GM21717 (cell line): ENCODE data around the gene SLC25A23.
"Not testable (repeated sequence)": the region's sequence is repeated elsewhere in the genome, so short reads cannot be mapped to it uniquely, and the experiment has no call there.

Experiments
- ATAC-seq: cut with Tn5 transposase; IDR thresholded peaks from one replicate; pipeline ENCODE4 v1.9.1; 2021; ENCODE audit warnings: mild to moderate bottlenecking, moderate library complexity; ENCODE audit not compliant: unreplicated experiment

SLC25A23 gene

GRCh38 chr19:6457958-6458694, 1.5 kb downstream of the SLC25A23 start:
- ATAC-seq: no peak

- no peak for ATAC-seq
Observed at GRCh38 chr19:6455924-6456323, 3.7 kb downstream of the SLC25A23 start.

DNA sequence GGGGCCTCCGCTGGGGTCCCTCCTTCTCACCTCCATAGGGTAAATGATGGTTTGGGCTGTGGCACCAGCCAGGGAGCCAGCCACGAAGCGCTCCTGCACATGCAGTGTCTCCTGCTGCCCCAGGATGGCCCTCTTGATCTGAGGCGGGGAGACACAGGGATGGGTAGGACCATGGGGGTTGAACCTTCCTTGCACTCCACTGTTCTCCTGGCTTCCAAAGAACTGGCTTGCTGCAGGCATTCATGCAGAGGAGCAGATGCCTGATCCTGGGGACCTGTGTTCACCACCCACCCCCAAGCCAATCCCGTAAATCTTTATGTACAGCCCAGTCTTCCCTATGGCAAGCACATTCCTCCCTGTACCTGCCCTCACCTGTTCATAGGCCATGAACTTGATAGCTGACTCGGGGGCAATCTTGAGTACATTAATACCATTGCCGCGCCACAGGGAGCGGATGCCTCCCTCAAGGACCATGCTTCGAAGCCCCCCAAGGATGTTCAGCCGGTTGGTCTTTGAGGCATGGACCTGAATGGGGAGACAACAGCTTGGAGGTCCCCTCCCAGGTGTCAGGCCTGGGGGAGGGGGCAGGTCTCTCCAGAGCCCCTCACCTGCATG, 5.5 kb downstream of the SLC25A23 start:
- no peak for ATAC-seq

- ATAC-seq: no peak
Observed at GRCh38 chr19:6452899-6453298, 6.7 kb downstream of the SLC25A23 start.

DNA sequence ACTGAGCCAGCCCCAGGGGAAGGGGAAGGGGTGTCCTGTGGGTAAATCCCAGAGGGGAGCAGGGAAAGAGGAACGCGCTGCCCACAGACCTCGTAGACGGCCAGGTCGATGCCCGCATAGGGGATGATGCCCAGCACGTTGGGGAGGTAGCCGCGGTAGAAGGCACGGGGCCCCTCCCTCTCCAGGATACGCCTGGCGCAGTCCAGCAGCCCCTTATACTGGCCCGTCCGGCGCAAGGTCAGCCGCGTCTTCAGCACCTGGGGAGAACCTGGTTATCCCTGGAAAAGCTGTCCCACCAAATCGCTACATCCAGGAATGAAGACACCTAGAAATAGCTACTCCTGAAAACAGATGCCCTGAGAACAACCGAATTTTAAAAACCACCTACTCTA, 7.4 kb downstream of the SLC25A23 start:
- no peak for ATAC-seq

GRCh38 chr19:6451583-6452222, 7.9 kb downstream of the SLC25A23 start:
- no peak for ATAC-seq

- no peak for ATAC-seq
Observed at GRCh38 chr19:6450166-6450565, 9.4 kb downstream of the SLC25A23 start.

DNA sequence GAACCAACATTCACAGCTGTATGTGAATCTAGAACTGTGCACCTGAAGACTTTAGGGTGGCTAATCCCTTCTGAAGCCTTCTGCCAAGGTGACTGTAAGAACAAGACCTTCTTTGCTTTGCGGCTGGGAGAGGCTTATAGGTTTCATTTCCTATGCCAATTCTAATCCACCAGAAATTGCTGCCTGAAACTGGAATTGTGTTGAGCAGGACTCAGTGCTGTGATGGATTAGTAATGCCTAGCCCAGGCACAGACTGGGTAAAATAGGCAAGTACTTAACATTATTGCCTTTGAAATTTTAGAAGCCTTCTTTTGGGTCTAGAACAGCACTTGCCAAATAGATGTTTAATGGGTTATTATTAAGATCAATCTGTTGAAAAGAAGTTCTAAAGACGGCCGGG, 11.5 kb downstream of the SLC25A23 start:
- ATAC-seq: no peak

- no peak for ATAC-seq
Observed at GRCh38 chr19:6446452-6446851, 13.1 kb downstream of the SLC25A23 start.

DNA sequence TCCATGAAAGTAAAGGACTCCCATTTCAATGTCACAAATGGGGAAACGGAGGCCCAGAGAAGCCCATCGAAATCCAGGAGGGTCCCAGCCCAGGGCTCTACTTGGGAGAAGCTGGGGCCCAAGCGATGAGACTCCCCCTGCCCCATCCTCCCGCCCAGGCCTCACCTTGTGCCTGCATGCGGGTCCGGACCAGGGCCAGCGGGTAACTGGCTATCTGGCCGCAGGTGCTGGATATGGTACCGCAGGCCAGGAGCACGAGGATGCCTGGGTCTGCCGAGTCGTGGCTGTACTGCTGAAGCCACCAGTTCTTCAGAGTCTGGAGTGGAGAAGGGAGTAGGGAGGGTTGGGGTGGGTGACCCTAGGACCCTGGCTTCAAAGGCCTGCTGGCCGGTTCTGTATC, 15.6 kb downstream of the SLC25A23 start:
- ATAC-seq: no peak

DNA sequence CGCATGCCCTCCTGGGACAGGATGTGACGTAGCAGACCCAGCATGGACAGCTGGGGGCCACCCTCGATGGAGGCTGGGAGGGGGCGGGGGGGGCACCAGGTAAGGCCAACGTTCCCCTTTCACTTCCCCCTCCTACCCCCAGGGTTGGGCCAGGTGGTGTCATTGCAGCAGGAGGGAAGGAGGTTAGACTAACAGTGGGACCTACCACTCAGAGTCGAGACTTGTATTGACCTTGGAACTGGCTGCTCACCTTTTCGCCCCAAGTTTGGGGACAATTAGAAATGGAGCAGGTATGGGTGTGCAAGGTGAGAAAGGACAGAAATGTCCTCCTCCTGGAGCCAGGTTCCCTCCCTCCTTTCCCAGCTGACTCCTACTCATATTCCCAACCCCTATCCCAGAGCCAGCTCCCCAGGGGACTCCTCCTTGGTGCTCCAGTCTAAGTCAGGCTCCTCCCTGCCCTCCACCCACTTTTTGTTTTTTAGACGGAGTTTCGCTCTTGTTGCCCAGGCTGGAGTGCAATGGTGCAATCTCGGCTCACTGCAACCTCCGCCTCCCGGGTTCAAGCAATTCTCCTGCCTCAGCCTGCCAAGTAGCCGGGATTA, 17.4 kb downstream of the SLC25A23 start:
- no peak for ATAC-seq

- no peak for ATAC-seq
Observed at GRCh38 chr19:6440905-6441304, 18.7 kb downstream of the SLC25A23 start.

DNA sequence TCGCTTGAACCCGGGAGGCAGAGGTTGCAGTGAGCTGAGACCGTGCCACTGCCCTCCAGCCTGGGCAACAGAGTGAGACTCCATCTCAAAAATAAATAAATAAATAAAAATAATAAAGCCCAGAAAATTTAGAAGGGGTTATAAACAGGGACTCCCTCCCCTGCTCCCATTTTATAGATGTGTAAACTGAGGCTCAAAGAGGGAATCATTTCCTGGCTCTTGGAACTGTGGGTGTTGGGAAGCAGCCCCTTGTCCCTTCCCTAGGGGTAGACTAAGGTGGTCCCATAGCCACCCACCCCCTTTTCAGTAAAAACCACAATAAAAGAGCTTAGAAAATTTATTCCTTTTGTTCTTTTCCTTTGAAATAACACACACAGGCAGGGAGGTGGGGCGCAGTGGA, 19.8 kb downstream of the SLC25A23 start:
- ATAC-seq: no peak

DNA sequence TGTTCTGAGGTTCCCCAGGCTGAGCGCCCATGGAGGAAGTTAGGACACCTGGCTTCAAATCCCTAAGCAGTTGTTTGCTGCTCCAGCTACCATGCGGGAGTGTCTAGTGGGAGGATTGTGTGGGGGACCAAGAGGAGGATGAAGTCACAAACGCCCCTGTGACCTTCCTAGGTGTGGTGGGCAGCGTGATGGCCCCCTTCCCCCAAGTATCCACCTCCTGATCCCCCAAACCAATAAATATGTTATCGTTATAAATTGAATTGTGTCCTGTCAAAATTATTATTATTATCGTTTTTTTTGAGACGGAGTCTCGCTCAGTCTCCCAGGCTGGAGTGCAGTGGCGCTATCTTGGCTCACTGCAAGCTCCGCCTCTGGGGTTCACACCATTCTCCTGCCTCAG, 25.9 kb downstream of the SLC25A23 start, which contains the start of gene SLC25A41:
SLC25A41 (minus strand) TSS at position 101 of the 400 bp plus-strand sequence; CDS start at position 31, 70 bp downstream.
- no peak for ATAC-seq

GRCh38 chr19:6433165-6433564, 26.4 kb downstream of the SLC25A23 start:
- no peak for ATAC-seq

DNA sequence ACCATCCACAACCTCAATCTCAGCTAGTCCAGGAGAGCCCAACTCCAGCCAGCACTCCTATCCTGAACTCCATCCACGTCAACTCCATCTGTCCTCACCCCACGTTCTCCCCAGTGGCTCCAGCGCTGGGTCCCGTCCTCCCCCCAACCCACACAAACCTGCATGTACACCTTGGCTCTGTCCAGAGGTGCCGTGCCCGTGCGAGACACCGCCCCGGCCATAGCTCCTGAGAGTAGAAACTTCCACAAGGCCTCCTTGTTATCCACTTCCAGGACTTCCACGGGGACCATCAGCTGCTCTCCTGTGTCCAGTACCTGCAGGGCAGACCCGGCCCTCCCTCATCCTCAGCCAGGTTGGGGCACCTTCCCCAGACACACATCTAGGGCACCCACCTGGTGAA, 27.7 kb downstream of the SLC25A23 start:
- ATAC-seq: no peak

GRCh38 chr19:6429419-6430221, 30.0 kb downstream of the SLC25A23 start:
- no peak for ATAC-seq

GRCh38 chr19:6428692-6429418, 30.7 kb downstream of the SLC25A23 start:
- not testable (repeated sequence) for ATAC-seq

GRCh38 chr19:6427131-6427530, 32.5 kb downstream of the SLC25A23 start:
- ATAC-seq: no peak
